K562 (cell line): ENCODE measurements around the gene DUSP9. TPM values are rescaled to one million over a fixed set of nuclear protein-coding genes. Genes with fewer than 3 reads are reported as not detected.

Source experiments
- NKRF ChIP-seq: fragments of 450-650 bp; IDR thresholded peaks from 2 replicates; pipeline ENCODE4 v1.6.1; 2016; ENCODE audit warnings: borderline replicate concordance
- PBX2 ChIP-seq, 2 experiments: IDR thresholded peaks in 1 of 2; conservative IDR thresholded peaks in 1 of 2; 2 replicates each; pipeline ENCODE4 v1.6.1; 2016; ENCODE audit warnings: low read depth in 2 of 2, mild to moderate bottlenecking in 1 of 2, missing compliant biosample characterization in 1 of 2, missing genetic modification characterization in 1 of 2, moderate library complexity in 1 of 2
- polyA plus RNA-seq, 8 experiments: library from polyadenylated mRNA; depleted of rRNA in 4 of 8; stranded (reverse) in 5 of 8; unstranded in 3 of 8; fragments of >200 nt; fragmentation: Nextera tagmentation in 2 of 8; fragmentation: Illumina TruSeq in 1 of 8; extraction: Ambion mirVana in 2 of 8; extraction: Trizol in 1 of 8; gene quantifications; 2 replicates each; pipeline versions ENCODE4 v1.2.1 to v1.2.3, GENCODE V29; 2011 to 2014; ENCODE audit warnings: inconsistent platforms in 1 of 8, missing spikeins in 1 of 8
- total RNA-seq, 7 experiments: library from RNA; depleted of rRNA in 6 of 7; stranded (reverse); fragments of >200 nt in 6 of 7; fragmentation: Illumina TruSeq in 2 of 7; extraction: Trizol in 2 of 7; gene quantifications; 2 replicates each; pipeline versions ENCODE4 v1.2.1 to v1.2.3, GENCODE V29; 2011 to 2021; ENCODE audit warnings: low replicate concordance in 1 of 7

The DUSP9 gene
- total and polyA plus RNA-seq, 9 of the 15 experiments (the other 6 are each of a cell fraction or from before 2014, with no cell fraction given), result 0.11 to 14.1 (median 5.5) TPM

GRCh38 chrX:153610836-153611213 lies 36.2 kb upstream of the DUSP9 start (continued):
- TF ChIP-seq NKRF, result no peak
- TF ChIP-seq PBX2 (CRISPR knock-in tag; IDR thresholded peaks at IDR 0.05; ENCODE audit: low read depth), result no peak
- TF ChIP-seq PBX2 (tag; conservative IDR thresholded peaks at IDR 0.05; ENCODE audit: low read depth), result no peak
